Inferior parietal cortex (tissue), 1 donor: ENCODE measurements around the gene BBLN.
A peak's percentile ranks its signal among the peaks of the same experiment; 100 is the strongest.

Experiments used
- DNase-seq: peaks from one replicate; pipeline ENCODE4 v3.0.0-alpha.2; 2016; ENCODE audit errors: extremely low spot score

BBLN gene

DNA sequence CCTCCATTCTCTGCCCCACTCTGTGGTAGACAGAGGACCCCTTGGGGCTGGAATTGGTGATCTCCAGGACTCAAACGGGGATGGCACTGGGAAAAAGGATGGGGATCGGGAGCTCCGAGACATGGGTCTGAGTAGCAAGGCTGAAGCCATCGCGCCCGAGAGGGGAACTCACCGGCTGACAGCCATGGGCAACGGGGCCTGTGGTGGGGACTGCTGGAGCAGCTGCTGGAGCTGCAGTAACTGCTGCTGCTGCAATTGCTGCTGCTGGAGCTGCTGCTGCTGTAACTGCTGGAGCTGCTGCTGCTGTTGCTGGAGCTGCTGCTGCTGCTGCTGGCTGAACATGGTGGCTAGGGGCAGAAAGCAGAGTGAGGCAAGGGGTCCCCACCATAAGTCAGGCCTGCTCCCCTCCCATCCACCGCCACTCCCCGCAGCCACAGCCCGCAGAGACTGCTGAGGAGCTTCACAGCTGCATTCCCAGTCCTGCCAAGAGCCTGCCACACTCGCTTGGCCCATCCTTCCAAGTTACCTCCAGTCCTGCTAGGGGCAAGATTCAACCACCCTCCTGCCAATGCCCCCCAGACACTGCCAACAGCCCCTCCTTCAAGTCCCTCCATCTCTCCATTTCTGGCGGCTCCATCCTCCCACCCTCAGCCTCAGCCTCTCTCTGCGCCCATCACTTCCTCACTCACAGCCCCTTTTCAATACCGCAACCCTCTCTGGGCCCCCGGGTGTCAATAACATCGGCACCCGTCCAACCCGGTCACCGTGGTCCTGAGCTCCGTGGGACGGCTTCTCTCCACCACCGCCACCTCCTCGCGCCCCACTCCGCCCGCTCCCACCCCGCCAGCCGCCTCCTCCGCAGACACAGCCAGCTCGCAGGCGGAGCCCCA is 30.7 kb downstream of the BBLN start:
- no peak for DNase-seq

DNA sequence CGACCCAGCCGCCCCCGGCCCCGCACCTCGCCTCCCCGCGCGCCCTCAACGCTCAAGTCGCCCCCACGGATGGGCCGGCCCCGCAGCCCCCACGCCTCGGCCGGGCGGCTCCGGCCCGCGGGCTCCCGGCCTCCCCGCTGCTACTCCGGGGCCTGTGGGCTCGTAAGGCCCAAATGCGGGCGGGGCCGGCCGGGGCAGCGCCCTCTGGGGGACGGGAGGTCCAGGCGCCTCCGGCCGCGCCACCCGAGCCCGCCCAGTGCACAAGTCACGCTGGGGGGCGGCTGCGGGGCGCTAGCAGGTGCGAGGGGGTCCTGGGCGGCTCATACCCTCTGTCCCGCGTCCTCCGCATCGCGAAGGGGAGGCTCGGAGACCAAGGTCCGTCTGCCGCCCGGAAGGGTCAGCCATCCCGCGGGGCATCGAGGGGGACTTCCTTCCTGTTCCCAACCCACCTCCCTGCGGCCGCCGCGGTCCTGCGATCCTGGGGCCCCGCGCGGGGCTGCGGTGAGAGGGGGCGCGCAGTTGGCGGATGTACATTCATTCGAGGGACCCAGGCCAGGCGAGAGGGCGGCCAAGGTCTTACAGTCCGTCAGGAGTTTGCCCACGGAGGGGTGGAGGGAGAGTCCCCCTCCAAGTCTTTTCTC is 31.5 kb downstream of the BBLN start, which contains the start of gene CIZ1:
Gene CIZ1 (minus strand): TSS at position 167 of the 641 bp plus-strand sequence. CDS start 715 bp downstream, outside the sequence.
- no peak for DNase-seq

DNA sequence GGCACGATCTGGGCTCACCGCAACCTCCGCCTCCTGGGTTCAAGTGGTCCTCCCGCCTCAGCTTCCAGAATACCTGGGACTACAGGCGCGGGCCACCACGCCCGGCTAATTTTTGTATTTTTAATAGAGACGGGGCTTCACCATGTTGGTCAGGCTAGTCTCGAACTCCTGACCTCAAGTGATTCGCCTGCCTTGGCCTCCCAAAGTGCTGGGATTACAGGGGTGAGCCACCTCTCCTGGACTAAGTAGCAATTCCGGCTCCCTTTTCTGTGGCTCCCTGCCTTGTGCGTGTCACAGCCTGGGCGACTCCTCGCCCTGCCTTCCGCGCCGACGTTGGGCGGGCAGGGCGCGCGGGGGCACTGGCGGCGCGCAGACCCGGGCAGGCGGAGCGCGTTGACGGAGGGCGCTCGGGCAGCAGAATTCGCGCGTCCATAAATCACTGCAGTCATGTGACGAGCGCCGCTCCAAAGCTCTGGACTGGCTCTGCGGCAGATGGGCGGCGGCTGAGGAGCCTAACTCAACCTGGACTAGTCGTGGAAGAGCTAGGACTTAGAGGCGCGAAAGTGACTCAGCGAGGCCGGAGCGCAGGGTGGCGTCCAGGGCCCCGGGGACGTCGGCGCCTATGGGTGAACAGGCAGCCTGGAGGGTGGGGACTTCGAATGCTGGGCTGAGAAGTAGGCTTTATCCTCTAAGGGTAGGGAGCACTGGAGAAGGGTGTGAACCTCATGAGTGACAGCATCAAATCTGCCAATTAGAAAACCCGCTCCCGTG is 32.7 kb downstream of the BBLN start:
- DNase-seq: peak; percentile 76

DNA sequence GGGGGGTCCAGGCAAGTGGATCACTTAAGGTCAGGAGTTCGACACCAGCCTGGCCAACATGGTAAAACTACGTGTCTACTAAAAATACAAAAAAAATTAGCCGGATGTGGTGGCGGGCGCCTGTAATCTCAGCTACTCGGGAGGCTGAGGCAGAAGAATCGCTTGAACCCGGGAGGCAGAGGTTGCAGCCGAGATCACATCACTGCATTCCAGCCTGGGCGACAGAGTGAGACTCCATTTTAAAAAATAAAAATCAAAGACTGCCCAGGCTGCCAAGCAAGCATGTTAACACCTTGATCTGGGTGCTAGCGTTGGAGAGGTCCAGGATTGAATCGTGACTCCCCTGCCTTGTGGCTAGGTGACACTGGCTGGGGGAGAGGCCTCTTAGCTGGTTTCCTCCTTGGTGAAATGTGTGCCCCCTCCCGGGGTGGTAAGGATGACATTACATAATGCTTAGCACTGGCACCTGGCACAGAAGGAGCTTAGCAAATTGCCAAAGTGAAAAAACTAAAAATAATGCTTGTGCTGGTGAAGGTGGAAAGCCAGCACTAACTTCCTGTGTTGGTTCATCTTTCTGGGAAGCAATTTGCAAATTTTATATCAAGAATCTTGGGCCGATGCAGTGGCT is 33.5 kb downstream of the BBLN start:
- DNase-seq: no peak

DNA sequence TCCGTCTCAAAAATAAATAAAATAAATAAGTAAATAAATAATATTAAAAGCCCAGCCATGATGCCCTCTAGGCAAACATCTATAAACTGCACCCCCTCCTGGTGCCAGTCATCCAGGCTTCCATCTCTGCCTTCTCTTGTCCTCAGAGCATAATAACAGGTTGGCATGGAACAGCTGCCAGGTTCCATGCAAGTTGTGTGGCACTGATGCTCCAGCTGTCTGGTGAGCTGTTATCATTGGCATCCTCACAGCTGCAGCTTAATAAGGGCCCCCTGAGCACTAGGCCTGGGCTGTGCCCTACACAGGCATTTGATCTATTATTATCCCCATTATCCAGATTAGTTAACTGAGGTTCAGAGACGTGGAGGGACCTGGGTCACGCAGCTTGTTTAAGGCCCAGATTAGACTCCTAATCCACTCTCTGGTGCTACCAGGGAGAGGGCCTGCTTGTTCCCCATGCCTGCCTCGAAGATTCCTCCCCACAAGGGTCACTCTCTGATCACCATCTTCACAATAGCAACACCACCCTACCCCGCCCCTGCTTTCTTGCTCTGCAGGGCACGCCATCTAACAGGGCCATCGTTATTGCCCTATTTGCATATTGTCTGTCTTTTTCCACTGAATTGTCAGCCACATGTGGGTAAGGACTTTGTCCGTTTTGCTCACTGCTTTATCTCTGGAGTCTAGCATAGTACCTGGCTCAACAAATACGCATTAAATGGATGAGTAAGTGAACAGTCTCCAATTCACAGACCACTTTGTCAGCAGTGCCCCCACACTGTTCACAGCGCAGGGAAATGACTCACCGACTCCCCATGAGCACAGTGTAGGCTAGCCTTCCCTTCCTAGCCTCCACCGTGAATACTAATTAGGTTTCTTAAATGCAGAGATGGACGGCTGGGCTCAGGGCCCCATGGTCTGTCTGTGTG is 41.6 kb downstream of the BBLN start:
- no peak for DNase-seq

DNA sequence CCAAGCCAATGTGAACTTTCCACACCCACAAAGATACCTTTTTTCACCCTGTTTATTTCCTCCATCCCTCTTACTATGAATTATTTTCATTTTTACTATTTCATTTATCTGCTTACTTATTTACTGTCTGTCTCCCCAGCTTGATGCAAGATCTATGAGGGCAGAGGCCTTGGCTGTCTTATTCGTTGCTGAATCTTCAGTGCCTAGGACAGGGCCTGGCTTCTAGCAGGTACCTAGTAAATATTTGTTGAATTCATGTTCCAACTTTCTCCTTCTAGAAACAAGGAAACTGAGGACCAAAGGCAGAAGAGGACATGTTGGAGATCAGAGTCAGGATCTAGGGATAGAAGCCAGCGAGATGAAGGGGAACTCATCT is 42.6 kb downstream of the BBLN start:
- DNase-seq: no peak

DNA sequence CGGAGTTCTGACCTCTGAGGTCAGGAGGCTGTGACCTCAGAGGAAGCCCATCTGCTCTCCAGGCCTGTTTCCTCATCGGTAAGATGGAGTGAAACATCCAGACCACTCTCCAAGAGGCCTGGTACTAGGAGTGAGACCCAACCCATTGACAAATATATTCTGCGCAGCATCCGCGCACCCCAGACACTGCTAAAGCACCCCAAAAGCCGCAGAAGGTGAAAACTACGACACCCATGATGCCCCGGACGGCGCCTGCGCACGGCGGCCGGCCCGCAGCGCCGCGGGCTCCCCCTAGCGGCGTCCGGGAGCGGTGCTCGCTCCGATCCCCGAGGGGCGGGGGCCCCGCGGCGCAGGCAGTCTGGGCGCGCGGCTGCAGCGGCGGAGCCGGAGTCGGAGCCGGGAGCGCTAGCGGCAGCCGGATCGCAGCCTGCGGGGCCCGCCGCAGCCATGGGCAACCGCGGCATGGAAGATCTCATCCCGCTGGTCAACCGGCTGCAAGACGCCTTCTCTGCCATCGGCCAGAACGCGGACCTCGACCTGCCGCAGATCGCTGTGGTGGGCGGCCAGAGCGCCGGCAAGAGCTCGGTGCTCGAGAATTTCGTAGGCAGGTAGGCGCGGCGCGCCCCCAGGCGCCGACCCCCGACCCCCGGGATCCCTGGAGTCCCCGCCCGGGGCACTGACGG is 43.1 kb downstream of the BBLN start, which contains the start of gene DNM1:
Gene DNM1 (plus strand): TSS at position 356 of the 683 bp plus-strand sequence. CDS start 92 bp downstream, at position 448.
- DNase-seq: peak; percentile 71

DNA sequence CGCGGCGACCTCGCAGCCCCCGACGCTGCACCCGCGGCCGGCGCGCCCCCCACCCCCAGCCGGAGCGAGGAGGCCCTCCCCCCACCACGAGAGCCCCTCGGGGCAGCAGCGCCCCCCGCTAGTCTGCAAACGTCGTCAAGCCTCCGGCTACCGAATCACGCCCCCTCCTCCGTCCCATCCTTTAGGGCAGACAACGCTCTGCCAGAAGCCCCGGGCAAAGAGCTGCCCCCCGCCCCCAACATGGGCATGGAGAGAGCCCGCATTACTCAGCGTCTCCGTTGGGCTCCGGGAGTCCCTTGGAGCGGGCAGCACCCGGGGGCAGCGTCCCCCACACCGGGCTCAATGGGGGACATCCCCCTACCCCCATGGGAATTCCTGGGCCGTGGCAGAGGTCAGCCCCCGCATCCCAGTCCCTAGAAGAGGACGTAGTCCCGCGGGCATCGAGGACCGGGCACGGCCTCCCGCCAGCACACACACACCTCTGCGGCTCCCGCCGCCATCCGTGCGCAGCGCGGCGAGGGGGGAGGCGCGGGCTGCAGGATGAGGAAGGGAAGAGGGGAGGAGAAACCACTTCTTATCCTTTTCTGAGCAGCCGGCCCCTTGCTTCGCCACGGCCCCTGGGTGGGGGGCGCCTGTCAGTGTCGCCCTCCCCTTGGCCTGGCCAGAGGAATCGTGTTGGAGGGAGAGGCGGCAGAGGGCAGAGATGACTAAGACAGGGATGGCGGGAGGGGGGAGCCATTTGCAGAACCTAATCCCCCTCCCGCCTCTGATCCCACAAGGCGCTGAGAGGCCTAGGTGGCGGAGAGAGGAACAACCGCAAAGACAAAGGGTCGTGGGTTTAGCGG is 43.9 kb downstream of the BBLN start:
- no peak for DNase-seq

DNA sequence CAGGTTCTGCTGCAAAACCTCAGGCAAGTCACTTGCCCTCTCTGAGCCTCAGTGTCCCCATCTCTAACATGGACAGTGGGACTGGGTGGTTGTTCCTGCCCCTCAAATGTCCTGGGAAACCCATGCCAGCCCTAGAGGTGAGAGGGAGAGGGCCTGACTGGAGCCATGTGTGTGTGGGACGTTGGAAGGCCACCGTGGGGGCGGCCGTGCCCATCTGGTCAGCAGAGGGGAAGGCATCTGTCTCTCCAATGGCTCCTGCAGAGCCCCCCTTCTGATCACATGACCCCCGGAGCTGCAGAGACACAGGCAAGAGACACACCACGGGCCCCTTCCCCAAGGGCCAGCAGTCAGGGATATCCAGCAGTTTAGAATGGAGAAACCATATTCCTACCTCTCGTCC is 44.8 kb downstream of the BBLN start:
- no peak for DNase-seq

DNA sequence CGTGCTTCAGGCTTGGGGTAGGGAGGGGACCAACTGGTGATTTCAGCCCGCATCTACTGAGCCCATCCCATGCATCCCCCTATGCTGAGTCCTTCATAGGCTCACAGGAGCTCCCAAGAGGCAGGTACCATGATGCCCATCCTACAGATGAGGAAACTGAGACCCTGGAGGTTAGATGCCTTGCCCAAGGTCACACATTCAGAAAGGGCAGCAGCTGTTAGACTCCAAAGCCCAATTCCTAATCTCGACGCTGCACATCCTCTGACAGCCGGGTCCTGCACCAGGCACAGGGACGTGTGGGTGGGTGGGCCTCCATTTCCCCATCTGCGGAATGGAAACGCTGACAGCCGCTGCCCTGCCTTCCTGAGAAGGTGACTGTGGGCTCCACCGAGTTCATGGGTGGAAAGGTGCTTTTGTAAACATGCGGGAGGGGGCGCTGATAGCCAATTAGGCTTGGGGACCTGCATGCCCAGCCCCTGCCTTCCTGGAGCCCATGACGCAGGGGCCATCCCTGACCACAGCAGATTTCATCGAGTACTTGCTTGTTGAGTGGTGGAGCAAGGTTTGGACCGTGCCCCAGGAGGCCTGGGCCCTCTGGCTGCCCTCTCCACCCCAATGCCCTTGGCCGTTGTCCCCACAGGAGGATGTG is 45.4 kb downstream of the BBLN start:
- no peak for DNase-seq

DNA sequence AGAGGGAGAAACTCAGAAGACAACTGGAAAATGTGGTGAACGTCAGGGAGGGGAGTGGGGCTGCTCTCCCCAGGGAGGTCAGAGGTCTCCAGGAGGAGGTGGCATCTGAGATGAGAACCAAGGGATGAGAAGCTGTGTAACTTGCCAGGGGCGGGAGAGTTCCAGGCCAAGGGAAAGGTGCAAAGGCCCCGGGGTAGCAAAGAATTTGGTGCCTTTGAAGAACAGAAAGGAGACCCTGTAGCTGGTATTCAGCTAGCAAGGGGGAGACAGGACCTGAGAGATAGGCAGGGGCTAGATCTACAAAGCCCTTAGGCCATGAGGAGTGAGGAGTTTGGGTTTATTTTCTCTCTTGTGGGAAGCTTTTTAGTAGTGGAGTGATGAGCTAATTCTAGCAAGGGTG is 46.4 kb downstream of the BBLN start:
- DNase-seq: no peak

DNA sequence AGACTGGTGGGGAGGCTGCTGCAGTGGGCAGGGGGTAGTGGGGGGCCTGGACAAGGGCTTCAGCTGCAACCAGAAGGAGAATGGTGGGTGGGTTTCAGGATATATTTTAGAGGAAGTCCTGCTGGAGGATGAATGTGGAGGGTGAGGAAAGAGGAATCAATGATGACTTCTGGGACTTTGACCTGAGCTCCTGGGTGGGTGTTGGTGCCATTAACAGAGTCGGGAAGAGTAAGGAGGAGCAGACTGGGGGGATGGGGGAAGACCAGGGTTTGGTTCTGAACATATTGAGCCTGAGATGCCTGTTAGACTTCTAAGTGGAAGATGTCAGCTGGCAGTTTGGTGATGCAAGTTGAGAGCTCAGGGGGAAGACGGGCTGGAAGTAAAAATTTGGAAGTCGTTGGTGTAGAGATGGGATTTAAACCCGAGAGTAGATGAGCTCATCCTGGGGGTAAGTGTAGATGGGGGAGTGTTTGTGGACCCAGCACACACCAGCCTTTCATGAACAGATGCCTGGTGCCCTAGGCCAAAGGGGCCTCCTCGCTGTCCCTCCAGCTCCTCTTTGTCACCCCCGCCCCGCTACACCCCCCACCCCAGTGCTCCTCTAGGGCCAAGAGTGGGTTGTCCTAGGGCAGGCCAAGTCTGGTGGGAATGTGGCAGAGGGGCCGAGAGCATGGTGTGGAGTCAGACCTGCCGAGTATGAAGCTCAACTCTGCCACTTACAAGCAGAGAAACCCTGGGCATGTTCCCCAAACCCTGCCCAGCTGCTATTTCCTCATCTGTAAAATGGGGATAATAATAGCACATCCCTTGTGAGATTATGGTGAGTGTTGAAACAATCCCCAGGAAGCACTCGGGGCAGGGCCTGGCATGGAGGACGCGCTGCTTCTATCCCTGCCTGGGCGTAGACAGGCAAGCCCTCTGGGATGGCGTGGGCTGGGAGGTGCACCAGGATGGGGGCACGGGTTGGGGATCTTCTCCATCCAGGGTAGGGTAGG is 47.1 kb downstream of the BBLN start:
- DNase-seq: no peak

DNA sequence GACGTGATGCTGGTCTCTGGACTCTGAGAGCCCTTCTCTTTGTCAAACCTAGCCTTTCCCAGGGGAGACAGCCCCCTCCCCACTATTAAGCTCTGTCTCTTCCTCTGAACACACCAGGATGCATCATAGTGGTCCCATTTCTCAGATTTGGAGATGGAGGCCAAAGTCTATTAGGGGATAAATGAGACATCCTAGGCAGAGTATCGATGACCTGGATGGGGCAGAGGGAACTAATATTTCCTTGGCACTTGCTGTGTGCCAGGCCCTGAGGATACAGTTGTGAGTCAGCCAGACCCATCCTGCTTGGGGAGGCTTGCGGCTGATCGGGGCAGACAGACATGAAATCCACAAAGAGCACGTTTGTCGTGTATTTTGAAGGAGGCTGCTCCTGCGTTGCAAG is 48.3 kb downstream of the BBLN start:
- DNase-seq: no peak

DNA sequence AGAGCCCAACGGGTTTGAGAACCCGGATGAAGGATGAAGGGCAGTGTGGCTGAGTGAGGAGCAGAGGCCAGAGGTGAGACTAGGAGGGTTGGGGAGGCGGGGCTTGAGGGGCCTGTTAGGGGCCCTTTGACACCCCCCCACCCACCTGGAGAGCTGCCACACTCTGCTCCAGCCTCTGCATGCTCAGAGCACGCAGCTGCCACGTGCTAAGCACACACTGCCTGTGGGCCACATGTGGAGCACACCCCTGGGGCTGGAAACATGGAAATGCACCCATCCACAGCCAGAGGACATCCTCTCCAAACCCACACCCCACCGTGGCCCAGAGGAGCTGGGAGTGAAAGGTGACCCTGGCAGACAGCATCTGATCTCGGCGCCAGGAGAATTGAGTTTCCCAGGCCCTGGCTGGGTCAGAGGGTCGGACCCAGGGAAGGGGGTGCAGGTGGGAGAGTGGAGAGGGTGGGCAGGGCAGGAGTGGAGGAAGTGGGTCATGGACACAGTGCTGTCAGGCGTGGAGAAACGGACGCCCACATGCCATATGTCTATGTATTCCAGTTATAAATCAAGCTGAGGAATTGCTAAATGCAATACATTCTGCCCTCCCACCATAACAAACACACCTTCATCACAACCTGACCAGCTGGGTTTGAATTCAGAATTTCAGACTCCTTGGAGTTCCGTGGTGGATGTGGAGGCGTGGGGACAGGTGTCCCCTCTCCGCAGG is 49.0 kb downstream of the BBLN start:
- DNase-seq: no peak

DNA sequence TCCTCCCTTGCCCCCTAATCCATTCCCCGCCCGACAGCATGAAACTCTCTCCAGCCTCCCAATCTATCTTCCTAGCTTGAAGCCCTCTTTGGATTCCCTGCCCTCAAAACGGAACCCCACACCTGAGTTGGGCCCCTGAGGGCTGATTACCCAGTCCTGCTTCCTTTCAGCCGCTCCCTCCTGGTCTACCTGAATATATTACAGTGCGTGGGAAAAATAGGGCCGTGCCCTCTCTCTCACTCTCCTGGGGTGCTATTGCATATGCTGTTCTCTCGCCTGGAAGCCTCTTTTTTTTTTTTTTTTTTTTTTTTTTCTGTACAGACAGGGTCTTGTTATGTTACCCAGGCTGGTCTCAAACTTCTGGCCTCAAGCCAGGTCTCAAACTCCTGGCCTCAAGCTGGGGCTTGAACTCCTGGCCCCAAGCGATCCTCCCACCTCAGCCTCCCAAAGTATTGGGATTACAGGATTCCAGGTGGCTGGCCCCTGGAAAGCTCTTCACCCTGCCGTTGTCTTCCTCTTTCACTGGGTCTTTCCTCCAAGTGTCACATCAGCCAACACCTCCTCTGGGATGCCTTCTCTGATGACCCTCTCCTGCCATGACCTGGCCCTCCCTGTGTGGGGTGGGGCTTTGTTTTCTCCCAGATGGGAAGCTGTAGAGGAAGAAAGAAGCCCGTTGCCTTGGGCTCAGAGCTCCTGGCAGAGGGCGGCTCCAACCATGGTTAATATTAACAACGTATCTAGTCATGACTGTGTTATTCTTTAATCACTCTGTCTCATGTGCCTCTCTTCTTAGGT is 51.3 kb downstream of the BBLN start:
- DNase-seq: no peak

DNA sequence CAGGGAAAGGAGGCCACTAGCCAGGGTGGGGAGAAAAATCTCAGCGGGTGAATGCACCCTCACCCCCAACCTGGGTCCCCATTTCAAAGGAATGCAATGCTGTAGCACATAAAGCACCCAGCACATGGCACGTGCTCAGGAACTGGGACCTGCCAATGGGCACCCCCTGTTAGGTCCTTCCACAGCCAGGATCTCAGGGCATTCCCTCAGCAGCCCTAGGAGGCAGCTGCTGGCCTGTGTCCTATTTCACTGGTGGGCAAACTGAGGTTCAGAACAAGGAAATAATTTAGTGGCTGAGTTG is 51.9 kb downstream of the BBLN start:
- DNase-seq: no peak
